Thyroid gland (tissue), 4 donors: ENCODE data around the gene LRRC53. TPM values are rescaled to one million over a fixed set of nuclear protein-coding genes. Genes with fewer than 3 reads are reported as not detected.

Experiments
- DNase-seq, 2 donors: peaks; one replicate each; pipeline ENCODE4 v3.0.0-alpha.2; 2019
- H3K27ac ChIP-seq, 3 donors: fragments of 200-600 bp; sonication (generic); 1 replicate in 2 of 3; 2 replicates in 1 of 3; pipeline ENCODE4 v1.5.1; 2016 to 2019; ENCODE audit warnings: mild to moderate bottlenecking in 1 of 3, moderate library complexity in 1 of 3
- H3K27me3 ChIP-seq: fragments of 200-600 bp; sonication (generic); one replicate; pipeline ENCODE4 v1.5.1; 2019
- H3K36me3 ChIP-seq, 2 donors: fragments of 200-600 bp; sonication (generic); one replicate each; pipeline ENCODE4 v1.5.1; 2016 to 2019
- H3K4me1 ChIP-seq, 2 donors: fragments of 200-600 bp; sonication (generic); one replicate each; pipeline ENCODE4 v1.5.1; 2017 to 2019
- H3K4me3 ChIP-seq, 3 donors: fragments of 200-600 bp; sonication (generic); replicated peaks in 1 of 3; 1 replicate in 2 of 3; 2 replicates in 1 of 3; pipeline ENCODE4 v1.5.1; 2016; ENCODE audit warnings: mild to moderate bottlenecking in 1 of 3
- H3K9me3 ChIP-seq: fragments of 200-600 bp; sonication (generic); one replicate; pipeline ENCODE4 v1.5.1; 2017
- POLR2A ChIP-seq, 2 donors: fragments of 450-650 bp; IDR thresholded peaks; one replicate each; pipeline ENCODE4 v1.6.1; 2017; ENCODE audit warnings: antibody characterized with exemption in 2 of 2, mild to moderate bottlenecking in 2 of 2, moderate library complexity in 1 of 2
- WGBS, 2 donors: methylation state at CpG; one replicate each; pipeline ENCODE4 v1.1.5; 2017; 5-methylcytosine and 5-hydroxymethylcytosine counted together
- intact Hi-C: fragments of 100-400 bp; cut with DNase I; formaldehyde crosslinking; loops from one replicate; pipeline ENCODE4 v1.15.1; 2023
- total RNA-seq, 4 donors: library from RNA; depleted of rRNA; stranded (reverse); fragments of >200 nt; gene quantifications; one replicate each; pipeline ENCODE4 v1.2.3, GENCODE V29; 2016
- TF ChIP-seq, protein P1 (sequence below), 6 experiments: fragments of 200-600 bp in 3 of 6; fragments of 450-650 bp in 3 of 6; sonication (generic) in 3 of 6; IDR thresholded peaks; one replicate each; pipeline ENCODE4 v1.5.1; 2016 to 2019; ENCODE audit warnings: antibody characterized with exemption in 6 of 6, mild to moderate bottlenecking in 2 of 6, inconsistent platforms in 1 of 6, moderate library complexity in 1 of 6

Gene LRRC53
- total RNA-seq, 4 donors from 2014 or later = not detected

DNA sequence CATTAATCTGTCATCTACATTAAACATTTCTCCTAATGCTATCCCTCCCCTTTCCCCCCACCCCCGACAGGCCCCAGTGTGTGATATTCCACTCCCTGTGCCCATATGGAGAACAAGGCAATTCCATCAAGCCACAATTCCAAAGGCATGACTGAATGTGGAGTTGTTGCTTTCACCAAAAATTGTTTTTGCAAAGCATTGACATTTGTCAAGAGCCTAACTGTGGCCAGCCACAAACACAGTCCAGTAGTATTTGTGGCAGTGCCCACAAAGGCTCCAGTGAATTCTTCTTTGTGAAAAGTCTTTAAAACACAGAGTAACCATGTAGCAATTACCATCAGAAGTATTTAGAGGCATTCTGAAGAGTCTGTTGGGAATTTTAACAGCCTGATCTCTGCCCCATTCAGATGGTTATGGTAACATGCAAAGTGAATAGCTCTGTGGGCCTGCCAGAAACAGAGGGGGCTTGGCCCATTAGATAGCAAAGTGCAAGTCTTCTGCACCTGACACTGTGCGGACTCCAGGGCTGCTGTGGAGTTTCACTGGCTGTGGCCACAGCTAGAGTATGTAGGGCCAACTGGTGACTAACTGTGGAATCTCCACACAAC is 11.6 kb upstream of the LRRC53 start:
- WGBS, 2 donors = 79 to 83% methylated on average over 2 of the region's 2 CpGs
- Histone ChIP-seq H3K4me3 (no peak overlapping the region), H3K4me1 (no peaks in the 10 kb centered on the region), H3K27ac (no peak overlapping the region), H3K36me3 (no peaks in the 10 kb centered on the region), H3K9me3 (no peaks in the 10 kb centered on the region), H3K27me3 (no peaks in the 10 kb centered on the region)
- intact Hi-C loops = no loop called here
- no peak for TF ChIP-seq POLR2A (IDR thresholded peaks at IDR 0.05)
- TF ChIP-seq, protein P1, sequence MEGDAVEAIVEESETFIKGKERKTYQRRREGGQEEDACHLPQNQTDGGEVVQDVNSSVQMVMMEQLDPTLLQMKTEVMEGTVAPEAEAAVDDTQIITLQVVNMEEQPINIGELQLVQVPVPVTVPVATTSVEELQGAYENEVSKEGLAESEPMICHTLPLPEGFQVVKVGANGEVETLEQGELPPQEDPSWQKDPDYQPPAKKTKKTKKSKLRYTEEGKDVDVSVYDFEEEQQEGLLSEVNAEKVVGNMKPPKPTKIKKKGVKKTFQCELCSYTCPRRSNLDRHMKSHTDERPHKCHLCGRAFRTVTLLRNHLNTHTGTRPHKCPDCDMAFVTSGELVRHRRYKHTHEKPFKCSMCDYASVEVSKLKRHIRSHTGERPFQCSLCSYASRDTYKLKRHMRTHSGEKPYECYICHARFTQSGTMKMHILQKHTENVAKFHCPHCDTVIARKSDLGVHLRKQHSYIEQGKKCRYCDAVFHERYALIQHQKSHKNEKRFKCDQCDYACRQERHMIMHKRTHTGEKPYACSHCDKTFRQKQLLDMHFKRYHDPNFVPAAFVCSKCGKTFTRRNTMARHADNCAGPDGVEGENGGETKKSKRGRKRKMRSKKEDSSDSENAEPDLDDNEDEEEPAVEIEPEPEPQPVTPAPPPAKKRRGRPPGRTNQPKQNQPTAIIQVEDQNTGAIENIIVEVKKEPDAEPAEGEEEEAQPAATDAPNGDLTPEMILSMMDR (IDR thresholded peaks at IDR 0.05) = no peak
- DNase-seq = no peak

DNA sequence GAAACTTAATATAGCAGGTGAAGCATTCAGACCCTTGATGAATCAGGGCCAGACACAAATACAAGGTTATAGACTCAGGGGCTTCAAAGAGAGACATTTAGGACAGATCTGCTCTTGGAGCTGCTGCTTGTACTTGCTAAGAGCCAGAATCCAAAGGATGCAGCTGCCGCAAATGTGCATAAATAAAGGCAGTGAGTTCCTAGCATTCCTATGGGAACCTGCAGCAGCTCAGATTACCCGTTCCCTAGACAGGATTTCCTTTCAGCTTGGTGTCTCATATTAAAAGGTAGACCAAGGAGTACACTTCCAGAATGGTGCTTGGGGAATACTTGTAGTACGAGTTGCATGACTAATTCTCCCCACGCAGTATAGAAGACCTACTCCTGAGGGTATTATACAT is 9.7 kb upstream of the LRRC53 start:
- no peaks in the 10 kb centered on the region for H3K4me1 ChIP-seq
- DNase-seq = no peak
- H3K36me3 ChIP-seq = no peaks in the 10 kb centered on the region
- H3K27me3 ChIP-seq = no peaks in the 10 kb centered on the region
- no peak for TF ChIP-seq POLR2A (IDR thresholded peaks at IDR 0.05)
- intact Hi-C loops = no loop called here
- H3K27ac ChIP-seq = no peak overlapping the region
- WGBS, 2 donors = 18 to 20% methylated on average over 4 of the region's 4 CpGs
- no peaks in the 10 kb centered on the region for H3K9me3 ChIP-seq
- H3K4me3 ChIP-seq = no peak overlapping the region

DNA sequence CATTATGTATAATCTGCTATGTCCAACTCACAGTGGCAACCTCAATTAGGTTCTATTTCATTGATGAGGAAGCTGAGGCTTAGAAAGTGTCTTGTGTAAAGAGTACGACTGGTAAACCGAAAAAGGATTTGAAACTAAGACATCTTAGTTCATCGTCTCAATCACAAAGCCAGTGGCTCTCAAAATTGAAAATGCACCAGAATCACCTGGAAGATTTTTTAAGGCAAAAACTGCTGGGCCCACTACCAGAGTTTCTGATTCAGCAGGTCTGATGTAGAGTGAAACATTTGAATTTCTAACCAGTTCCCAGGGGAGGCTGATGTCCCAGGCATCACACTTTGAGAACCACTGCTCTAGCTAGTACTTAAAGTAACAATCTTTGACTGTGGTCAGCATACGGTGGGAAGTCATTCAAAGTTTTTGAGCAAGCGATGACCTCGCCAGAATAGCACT is 5.2 kb upstream of the LRRC53 start:
- TF ChIP-seq POLR2A (IDR thresholded peaks at IDR 0.05) = no peak
- TF ChIP-seq, protein P1 (IDR thresholded peaks at IDR 0.05) = no peak
- no peak overlapping the region for H3K27ac ChIP-seq
- DNase-seq = no peak
- no peaks in the 10 kb centered on the region for H3K27me3 ChIP-seq
- H3K36me3 ChIP-seq = no peaks in the 10 kb centered on the region
- H3K4me3 ChIP-seq = no peak overlapping the region
- no peaks in the 10 kb centered on the region for H3K4me1 ChIP-seq
- no peaks in the 10 kb centered on the region for H3K9me3 ChIP-seq
- WGBS, 2 donors = 76 to 83% methylated on average over 6 of the region's 6 CpGs
- intact Hi-C loops = no loop called here

DNA sequence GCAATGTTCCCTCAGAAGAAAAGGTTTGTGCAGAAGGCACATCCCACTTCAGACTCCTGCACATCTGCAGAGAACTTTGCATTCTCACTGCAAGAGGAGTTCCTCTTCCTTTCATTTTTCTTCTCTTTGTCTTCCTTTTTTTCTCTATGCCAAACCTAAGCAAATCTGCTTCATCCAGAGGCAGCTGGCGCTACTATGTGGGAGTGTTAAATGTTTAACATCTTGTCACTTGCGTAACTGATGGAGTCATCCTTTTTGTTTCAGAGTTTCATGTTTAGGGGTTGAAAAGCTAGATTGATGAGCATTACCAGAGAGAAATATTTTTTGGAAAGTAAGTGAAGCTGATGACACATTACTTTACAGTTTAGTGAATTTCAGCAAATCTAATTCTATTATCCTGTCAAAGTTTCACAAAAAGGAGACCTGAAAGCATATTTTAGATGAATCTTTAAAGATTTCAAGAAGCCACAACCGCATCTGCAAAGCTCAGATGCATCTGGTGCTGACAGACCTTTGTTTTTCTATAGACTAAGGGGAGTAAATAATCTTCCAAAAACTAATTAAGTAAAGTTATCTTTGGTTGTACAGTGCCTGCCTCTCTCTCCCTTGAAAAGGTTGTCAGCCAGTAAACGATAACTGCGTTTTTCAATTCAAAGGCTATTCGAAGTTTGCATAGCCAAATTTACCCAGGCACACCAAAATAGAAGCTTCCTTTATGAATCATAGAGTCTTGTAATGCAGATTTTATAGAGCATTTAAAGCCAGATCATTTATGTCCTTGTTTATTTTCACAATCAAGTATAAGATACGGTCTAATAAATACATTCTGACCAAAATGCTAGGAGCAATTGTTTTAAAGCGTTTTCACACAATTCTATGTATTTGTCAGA is 1.2 kb upstream of the LRRC53 start:
- H3K27me3 ChIP-seq = no peaks in the 10 kb centered on the region
- intact Hi-C loops = no loop called here
- no peaks in the 10 kb centered on the region for H3K4me1 ChIP-seq
- WGBS, 2 donors = 78 to 79% methylated on average over 8 of the region's 8 CpGs
- H3K36me3 ChIP-seq = no peaks in the 10 kb centered on the region
- TF ChIP-seq POLR2A (IDR thresholded peaks at IDR 0.05) = no peak
- TF ChIP-seq, protein P1 (IDR thresholded peaks at IDR 0.05) = no peak
- DNase-seq = no peak
- no peak overlapping the region for H3K4me3 ChIP-seq
- no peak overlapping the region for H3K27ac ChIP-seq
- H3K9me3 ChIP-seq = no peaks in the 10 kb centered on the region

DNA sequence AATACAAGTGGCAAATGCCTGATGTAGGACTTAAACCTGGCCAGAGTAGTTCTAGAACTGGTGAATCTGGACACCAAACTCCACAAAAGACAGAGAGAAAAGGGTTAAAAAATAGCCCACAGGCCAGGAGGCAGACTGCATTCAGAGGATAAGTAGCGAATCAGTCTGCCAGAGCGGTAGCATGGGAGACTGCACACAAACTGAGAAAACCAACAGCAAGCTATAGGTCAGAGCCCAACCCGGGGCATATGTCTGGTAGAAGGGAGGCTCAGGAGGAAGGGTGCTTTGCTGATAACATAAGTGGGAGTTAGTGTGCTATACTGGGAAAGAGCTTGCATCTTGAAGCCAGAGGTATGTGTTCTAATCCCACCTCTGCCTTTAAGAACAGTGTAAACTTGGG is 4.0 kb downstream of the LRRC53 start:
- Histone ChIP-seq H3K4me3 (no peak overlapping the region), H3K36me3 (no peaks in the 10 kb centered on the region), H3K4me1 (no peaks in the 10 kb centered on the region), H3K27ac (no peak overlapping the region), H3K9me3 (no peaks in the 10 kb centered on the region), H3K27me3 (no peaks in the 10 kb centered on the region)
- TF ChIP-seq, protein P1 (IDR thresholded peaks at IDR 0.05) = no peak
- no peak for TF ChIP-seq POLR2A (IDR thresholded peaks at IDR 0.05)
- no peak for DNase-seq
- WGBS, 2 donors = 12 to 25% methylated on average over 3 of the region's 3 CpGs
- intact Hi-C loops = no loop called here
